Stimulated activated CD4-positive, alpha-beta T cell treated with anti-CD3 and anti-CD28 coated beads, Interleukin-12 subunit alpha, Interleukin-12 subunit beta, amount 100 ng/mL, for 48 hours (primary cell): ENCODE measurements around the gene STS.
"Not testable (repeated sequence)": the region's sequence is repeated elsewhere in the genome, so short reads cannot be mapped to it uniquely, and the experiment has no call there.

Experiments used
- DNase-seq, 3 donors: peaks; one replicate each; pipeline ENCODE4 v3.0.0-alpha.2; 2020; ENCODE audit warnings: low read depth in 2 of 3, low spot score in 1 of 3

Gene STS

GRCh38 chrX:7178859-7179258, 31.3 kb downstream of the STS start:
- not testable (repeated sequence) for DNase-seq

DNA sequence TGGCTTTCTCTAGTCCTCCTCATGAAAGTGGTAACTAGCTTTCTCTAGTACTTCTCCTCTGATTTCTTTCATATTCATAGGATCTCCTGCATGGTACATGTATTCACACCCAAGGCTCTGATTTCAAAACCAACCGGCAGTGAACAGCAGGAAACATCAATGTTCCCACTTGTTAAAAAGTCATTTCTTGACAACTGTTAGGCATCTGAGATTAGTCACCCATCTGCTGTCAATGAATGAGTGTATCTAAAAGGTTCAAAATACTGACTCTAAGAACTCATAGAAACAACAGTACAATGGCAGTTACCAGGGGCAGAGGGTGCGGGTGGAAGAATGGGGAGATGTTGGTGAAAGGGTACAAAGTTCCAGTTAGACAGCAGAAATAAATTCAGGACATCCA, 31.9 kb downstream of the STS start:
- DNase-seq, result no peak

DNA sequence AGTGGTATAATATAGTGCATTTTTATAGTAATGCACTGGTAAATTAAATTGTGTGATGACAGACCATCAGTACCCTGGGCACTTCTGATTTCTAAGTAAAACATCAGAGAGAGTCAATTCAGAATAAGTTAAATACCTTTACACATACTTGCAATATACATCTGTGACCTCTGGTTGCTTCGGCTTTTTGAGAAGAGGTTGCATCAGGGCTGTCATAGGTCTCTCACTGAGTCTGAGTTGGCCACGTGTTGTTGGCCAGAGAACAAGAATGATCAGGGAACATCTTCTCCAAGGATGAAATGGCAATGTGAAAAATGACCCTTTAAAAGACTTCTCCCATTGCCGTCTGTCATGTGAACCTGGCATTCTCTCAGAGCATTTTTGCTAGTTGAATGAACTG, 37.3 kb downstream of the STS start:
- DNase-seq, result no peak

GRCh38 chrX:7188672-7189071, 41.2 kb downstream of the STS start:
- DNase-seq, result no peak

GRCh38 chrX:7190157-7190556, 42.6 kb downstream of the STS start:
- no peak for DNase-seq

DNA sequence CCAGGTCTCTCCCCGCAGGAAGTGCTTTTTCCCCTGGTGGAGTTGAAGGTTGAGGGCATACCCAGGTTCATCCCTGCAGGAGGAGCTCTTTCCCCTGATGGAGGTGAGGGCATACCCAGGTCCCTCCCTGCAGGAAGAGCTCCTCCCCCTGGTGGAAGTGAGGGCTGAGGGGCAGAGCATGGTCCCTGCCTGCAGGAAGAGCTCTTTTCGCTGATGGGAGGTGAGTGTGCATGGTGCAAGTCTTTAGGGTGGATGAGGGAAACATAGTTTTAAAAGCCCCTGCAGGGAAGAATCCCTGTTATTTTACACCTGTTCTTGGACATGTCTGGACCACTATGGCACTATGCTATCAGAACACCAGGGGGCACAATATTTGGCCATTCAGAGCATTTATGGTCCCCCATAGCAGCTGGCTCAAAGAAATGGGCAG, 44.2 kb downstream of the STS start:
- no peak for DNase-seq

GRCh38 chrX:7192871-7193270, 45.4 kb downstream of the STS start:
- DNase-seq, result no peak

DNA sequence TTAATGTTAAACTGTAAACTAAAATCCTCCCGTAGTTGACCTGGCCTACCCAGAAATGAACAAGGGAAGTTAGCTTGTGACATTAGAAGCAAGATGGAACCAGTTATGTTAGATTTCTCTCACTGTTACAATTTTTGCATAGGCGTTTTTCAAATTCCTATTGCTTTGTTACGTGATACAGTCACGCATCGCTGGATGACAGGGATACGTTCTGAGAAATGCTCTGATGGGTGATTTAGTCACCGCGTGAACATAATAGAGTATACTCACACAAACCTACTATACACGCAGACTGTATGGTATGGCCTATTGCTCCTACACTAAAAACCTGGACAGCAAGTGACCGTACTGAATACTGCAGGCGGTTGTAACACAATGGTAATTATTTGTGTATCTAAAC, 47.1 kb downstream of the STS start:
- no peak for DNase-seq
